ENCODE data around the gene LKAAEAR1. TPM values are rescaled to one million over a fixed set of nuclear protein-coding genes. Genes with fewer than 3 reads are reported as not detected.

Gene LKAAEAR1
- total and polyA plus RNA-seq, 2 of the 13 experiments (the other 11 are each of a cell fraction or from before 2014, with no cell fraction given): not detected

GRCh38 chr20:64065974-64066343 lies 18.2 kb downstream of the LKAAEAR1 start (continued):
- TF ChIP-seq PBX2 (CRISPR knock-in tag; IDR thresholded peaks at IDR 0.05) (0 out of 2 replicates have a peak, but pooled peaks have one; percentile 20), SP140L (CRISPR knock-in tag; IDR thresholded peaks at IDR 0.05; ENCODE audit: borderline replicate concordance) (no peak), ZNF766 (CRISPR knock-in tag; IDR thresholded peaks at IDR 0.05; ENCODE audit: borderline replicate concordance) (no peak), AKAP8 (CRISPR knock-in tag; IDR thresholded peaks at IDR 0.05) (peak; percentile 17), RCOR2 (CRISPR knock-in tag; IDR thresholded peaks at IDR 0.05) (no peak), ZNF121 (CRISPR knock-in tag; IDR thresholded peaks at IDR 0.05) (no peak), ZNF740 (CRISPR knock-in tag; IDR thresholded peaks at IDR 0.05) (no peak), EEA1 (CRISPR knock-in tag; IDR thresholded peaks at IDR 0.05; ENCODE audit: borderline replicate concordance) (no peak; the same call in 1 of the 2 replicates), RBM39 (IDR thresholded peaks at IDR 0.05; ENCODE audit: low read depth, low read length, poor library complexity, severe bottlenecking) (no peak), ARHGAP35 (CRISPR knock-in tag; IDR thresholded peaks at IDR 0.05; ENCODE audit: borderline replicate concordance) (0 out of 2 replicates have a peak, but pooled peaks have one; percentile 8), SALL2 (CRISPR knock-in tag; IDR thresholded peaks at IDR 0.05) (no peak), AGO1 (IDR thresholded peaks at IDR 0.05; ENCODE audit: low read depth, low read length, poor library complexity, severe bottlenecking) (peak; percentile 13), RBAK (CRISPR knock-in tag; IDR thresholded peaks at IDR 0.05) (0 out of 2 replicates have a peak, but pooled peaks have one; percentile 0), RARA (CRISPR knock-in tag; IDR thresholded peaks at IDR 0.05) (0 out of 2 replicates have a peak, but pooled peaks have one; percentile 14), ZNF567 (CRISPR knock-in tag; IDR thresholded peaks at IDR 0.05; ENCODE audit: borderline replicate concordance) (0 out of 2 replicates have a peak, but pooled peaks have one; percentile 66), POGK (CRISPR knock-in tag; conservative IDR thresholded peaks at IDR 0.05) (no peak), XBP1 (CRISPR knock-in tag; IDR thresholded peaks at IDR 0.05) (no peak), ZNF660 (CRISPR knock-in tag; IDR thresholded peaks at IDR 0.05; ENCODE audit: borderline replicate concordance, low read depth) (no peak), THAP11 (CRISPR knock-in tag; IDR thresholded peaks at IDR 0.05) (peak; percentile 63; the same call in 1 of the 2 replicates), NFYB (CRISPR knock-in tag; IDR thresholded peaks at IDR 0.05) (peak; percentile 63), ZSCAN21 (CRISPR knock-in tag; IDR thresholded peaks at IDR 0.05; ENCODE audit: borderline replicate concordance) (0 out of 2 replicates have a peak, but pooled peaks have one; percentile 4), MATR3 (CRISPR knock-in tag; IDR thresholded peaks at IDR 0.05) (0 out of 2 replicates have a peak, but pooled peaks have one; percentile 52), NR2F2 (IDR thresholded peaks at IDR 0.05; ENCODE audit: borderline replicate concordance, low read depth) (peak; percentile 53; the same call in 1 of the 2 replicates), NFYC (CRISPR knock-in tag; IDR thresholded peaks at IDR 0.05) (peak; percentile 63)

All from HepG2 (cell line).